ENCODE results near the gene SGIP1. TPM values are rescaled to one million over a fixed set of nuclear protein-coding genes. Genes with fewer than 3 reads are reported as not detected.
A peak's percentile ranks its signal among the peaks of the same experiment; 100 is the strongest.

SGIP1 gene
- total and polyA plus RNA-seq, 2 of the 4 experiments (the other 2 are of a cell fraction) = 27.1 to 42.7 TPM

GRCh38 chr1:66575739-66576138 is 41.8 kb downstream of the SGIP1 start:
- H3K4me3 ChIP-seq (ENCODE audit: insufficient read depth, low read depth, low read length) = no peak overlapping the region
- H2BK5ac ChIP-seq (ENCODE audit: low read depth, low read length, poor library complexity, severe bottlenecking) = peak overlapping the region; percentile 37
- H2AK9ac ChIP-seq (replicated peaks; ENCODE audit: low read depth, low read length, poor library complexity) = no peak overlapping the region
- POLR2A ChIA-PET (ENCODE audit: unreplicated experiment) = no interaction called here
- BruUV-seq (replicated peaks) = no TSS peak
- no peaks in the 10 kb centered on the region for H3K9me3 ChIP-seq (ENCODE audit: control insufficient read depth, insufficient read depth, low read length)
- H3K4me1 ChIP-seq (ENCODE audit: control insufficient read depth, insufficient read depth, low read length) = peaks cover 11% of the 10 kb centered on the region
- peak; percentile 99 for DNase-seq
- no peak overlapping the region for H4K5ac ChIP-seq (ENCODE audit: low read depth, low read length)
- no peak overlapping the region for H2BK20ac ChIP-seq (ENCODE audit: low read depth, low read length)
- peaks cover 33% of the 10 kb centered on the region for H4K20me1 ChIP-seq (ENCODE audit: insufficient read depth, low read length)
- H3K18ac ChIP-seq (ENCODE audit: low read depth, low read length) = no peak overlapping the region
- no peak overlapping the region for H3K4me2 ChIP-seq (ENCODE audit: low read depth, low read length)
- peak; percentile 78 for ATAC-seq (ENCODE audit: low read depth)
- no peak overlapping the region for H2BK120ac ChIP-seq (ENCODE audit: low read depth, low read length)
- no peak overlapping the region for H3K56ac ChIP-seq (ENCODE audit: extremely low read depth, insufficient read depth, low read length)
- no peak overlapping the region for H4K91ac ChIP-seq (ENCODE audit: insufficient read depth, low read depth, low read length)
- H3K4ac ChIP-seq (ENCODE audit: low read depth, low read length) = no peak overlapping the region
- WGBS, 2 experiments (ENCODE audit: extremely low coverage in 2 of 2, insufficient read length in 1 of 2) = no CpG with 5 or more reads among the region's 4 CpGs
- H3K27me3 ChIP-seq (ENCODE audit: control insufficient read depth, insufficient read depth, low read length) = no peaks in the 10 kb centered on the region
- H4K8ac ChIP-seq (ENCODE audit: low read depth in 2 of 2, low read length in 2 of 2) = no peak overlapping the region
- no peak overlapping the region for H2BK15ac ChIP-seq (ENCODE audit: low read depth, low read length)
- in situ Hi-C loops (cut with MboI; ENCODE audit: low sequenced_read_pairs) = no loop called here
- H3K9ac ChIP-seq (ENCODE audit: low read depth, low read length) = no peak overlapping the region
- no peak overlapping the region for H2AK5ac ChIP-seq (ENCODE audit: low read depth, low read length)
- CTCF ChIA-PET = no interaction called here
- dilution Hi-C loops (cut with HindIII; ENCODE audit: low sequenced_read_pairs, unreplicated experiment) = no loop called here
- peaks cover 22 to 77% of the 10 kb centered on the region in 2 experiments for H3K79me1 ChIP-seq (ENCODE audit: low read depth in 1 of 2, low read length in 2 of 2)
- H3K36me3 ChIP-seq (ENCODE audit: control insufficient read depth, insufficient read depth, low read length) = peaks cover 5% of the 10 kb centered on the region
- no peak overlapping the region for H3K14ac ChIP-seq (replicated peaks; ENCODE audit: low read depth, low read length)
- H3K27ac ChIP-seq (ENCODE audit: insufficient read depth, low read length) = no peak overlapping the region
- intact Hi-C loops (cut with micrococcal nuclease) = no loop called here
- no peak overlapping the region for H2AFZ ChIP-seq (replicated peaks; ENCODE audit: low read length, poor library complexity)
- H3K23ac ChIP-seq (ENCODE audit: low read depth, low read length) = no peak overlapping the region
- H3K9me1 ChIP-seq (ENCODE audit: insufficient read depth, low read length) = peaks cover 18% of the 10 kb centered on the region
- TF ChIP-seq MAFK (IDR thresholded peaks at IDR 0.05; ENCODE audit: low read depth, low read length) (peak; percentile 32; the same call in 1 of the 2 replicates), RCOR1 (IDR thresholded peaks at IDR 0.05; ENCODE audit: insufficient replicate concordance, low read length) (no peak), MXI1 (IDR thresholded peaks at IDR 0.05; ENCODE audit: borderline replicate concordance, low read depth, low read length) (peak; percentile 99), FOS (IDR thresholded peaks at IDR 0.05; ENCODE audit: low read depth, low read length) (peak; percentile 86; the same call in 1 of the 2 replicates), RFX5 (IDR thresholded peaks at IDR 0.05; ENCODE audit: low read depth, low read length) (no peak), NFE2L2 (IDR thresholded peaks at IDR 0.05; ENCODE audit: low read depth, low read length) (no peak), MAZ (IDR thresholded peaks at IDR 0.05; ENCODE audit: borderline replicate concordance, low read depth, low read length) (no peak), CEBPB (IDR thresholded peaks at IDR 0.05; ENCODE audit: low read depth, low read length) (peak; percentile 90), POLR2A (IDR thresholded peaks at IDR 0.05; ENCODE audit: low read depth, low read length) (0 out of 2 replicates have a peak, but pooled peaks have one; percentile 5), SMC3 (IDR thresholded peaks at IDR 0.05; ENCODE audit: low read depth, low read length) (no peak), CHD1 (IDR thresholded peaks at IDR 0.05; ENCODE audit: low read depth, low read length) (0 out of 2 replicates have a peak, but pooled peaks have one; percentile 10), BHLHE40 (IDR thresholded peaks at IDR 0.05; ENCODE audit: low read depth, low read length) (peak; percentile 81), USF2 (IDR thresholded peaks at IDR 0.05; ENCODE audit: low read depth, low read length) (peak; percentile 81), RAD21 (IDR thresholded peaks at IDR 0.05; ENCODE audit: low read length) (no peak)
- TF ChIP-seq, protein P1, sequence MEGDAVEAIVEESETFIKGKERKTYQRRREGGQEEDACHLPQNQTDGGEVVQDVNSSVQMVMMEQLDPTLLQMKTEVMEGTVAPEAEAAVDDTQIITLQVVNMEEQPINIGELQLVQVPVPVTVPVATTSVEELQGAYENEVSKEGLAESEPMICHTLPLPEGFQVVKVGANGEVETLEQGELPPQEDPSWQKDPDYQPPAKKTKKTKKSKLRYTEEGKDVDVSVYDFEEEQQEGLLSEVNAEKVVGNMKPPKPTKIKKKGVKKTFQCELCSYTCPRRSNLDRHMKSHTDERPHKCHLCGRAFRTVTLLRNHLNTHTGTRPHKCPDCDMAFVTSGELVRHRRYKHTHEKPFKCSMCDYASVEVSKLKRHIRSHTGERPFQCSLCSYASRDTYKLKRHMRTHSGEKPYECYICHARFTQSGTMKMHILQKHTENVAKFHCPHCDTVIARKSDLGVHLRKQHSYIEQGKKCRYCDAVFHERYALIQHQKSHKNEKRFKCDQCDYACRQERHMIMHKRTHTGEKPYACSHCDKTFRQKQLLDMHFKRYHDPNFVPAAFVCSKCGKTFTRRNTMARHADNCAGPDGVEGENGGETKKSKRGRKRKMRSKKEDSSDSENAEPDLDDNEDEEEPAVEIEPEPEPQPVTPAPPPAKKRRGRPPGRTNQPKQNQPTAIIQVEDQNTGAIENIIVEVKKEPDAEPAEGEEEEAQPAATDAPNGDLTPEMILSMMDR (conservative IDR thresholded peaks at IDR 0.05; ENCODE audit: low read depth, low read length) = no peak
- TF ChIP-seq, protein P2, sequence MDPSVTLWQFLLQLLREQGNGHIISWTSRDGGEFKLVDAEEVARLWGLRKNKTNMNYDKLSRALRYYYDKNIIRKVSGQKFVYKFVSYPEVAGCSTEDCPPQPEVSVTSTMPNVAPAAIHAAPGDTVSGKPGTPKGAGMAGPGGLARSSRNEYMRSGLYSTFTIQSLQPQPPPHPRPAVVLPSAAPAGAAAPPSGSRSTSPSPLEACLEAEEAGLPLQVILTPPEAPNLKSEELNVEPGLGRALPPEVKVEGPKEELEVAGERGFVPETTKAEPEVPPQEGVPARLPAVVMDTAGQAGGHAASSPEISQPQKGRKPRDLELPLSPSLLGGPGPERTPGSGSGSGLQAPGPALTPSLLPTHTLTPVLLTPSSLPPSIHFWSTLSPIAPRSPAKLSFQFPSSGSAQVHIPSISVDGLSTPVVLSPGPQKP (IDR thresholded peaks at IDR 0.05; ENCODE audit: borderline replicate concordance, low read depth, low read length) = no peak

Measured in IMR-90 (cell line).